Hepatocyte (in vitro differentiated cells): ENCODE measurements around the gene ENSA.

ENCODE experiments used
- CTCF ChIP-seq: fragments of 200-600 bp; sonication (generic); IDR thresholded peaks from 2 replicates; pipeline ENCODE4 v1.5.1; 2016; ENCODE audit warnings: antibody characterized with exemption, mild to moderate bottlenecking; ENCODE audit not compliant: poor library complexity
- EZH2 ChIP-seq: fragments of 200-600 bp; sonication (generic); IDR thresholded peaks from 2 replicates; pipeline ENCODE4 v1.6.1; 2016; ENCODE audit warnings: antibody characterized with exemption, mild to moderate bottlenecking, borderline replicate concordance
- EZH2phosphoT487 ChIP-seq: fragments of 200-600 bp; sonication (generic); IDR thresholded peaks from one replicate; pipeline ENCODE4 v1.6.1; 2018; ENCODE audit warnings: antibody characterized with exemption, mild to moderate bottlenecking, low read depth, moderate library complexity; ENCODE audit not compliant: unreplicated experiment, severe bottlenecking

- TF ChIP-seq CTCF (no peak), EZH2 (no peak), EZH2phosphoT487 (no peak)
Observed at GRCh38 chr1:150613061-150613920, 16.1 kb downstream of the ENSA start.
